GM12878 (cell line): ENCODE results near the gene NFS1. TPM values are rescaled to one million over a fixed set of nuclear protein-coding genes. Genes with fewer than 3 reads are reported as not detected.

Experiments used
- ATAC-seq: fragments of 200-7000 bp; cut with Tn5 transposase; 3 replicates; pipeline ENCODE4 v1.9.1; 2020; ENCODE audit warnings: mild to moderate bottlenecking, moderate library complexity
- BruUV-seq: library from RNA; stranded (reverse); fragments of 400-500 nt; replicated peaks from 2 replicates; lab custom pipeline; 2021; lab: Mats Ljungman, UMichigan
- CTCF ChIA-PET: fragments of 300-600 bp; sonication (Branson Sonifier 250); formaldehyde crosslinking; extraction: SDS; loops from one replicate; lab custom pipeline; 2021; ENCODE audit warnings: inconsistent platforms; lab: Yijun Ruan, JAX
- POLR2A ChIA-PET: fragments of 350-600 bp; formaldehyde crosslinking; extraction: SDS; loops from one replicate; lab custom pipeline; 2021; ENCODE audit warnings: inconsistent platforms; lab: Charles Lee
- RAD21 ChIA-PET: fragments of 300-600 bp; sonication (Branson Sonifier 250); formaldehyde crosslinking; loops from one replicate; lab custom pipeline; 2023; ENCODE audit warnings: antibody characterized with exemption; ENCODE audit not compliant: unreplicated experiment; lab: Charles Lee
- SMC1A ChIA-PET: fragments of 300-600 bp; sonication (Branson Sonifier 250); formaldehyde crosslinking; loops from one replicate; lab custom pipeline; 2023; ENCODE audit not compliant: unreplicated experiment, uncharacterized antibody; lab: Charles Lee
- DNase-seq: peaks from one replicate; pipeline ENCODE4 v3.0.0-alpha.2; 2011; ENCODE audit warnings: low read depth, low spot score
- FAIRE-seq: peaks from 3 replicates; lab custom pipeline; 2011; peaks lifted over from hg19 to GRCh38; lab: Jason Lieb, UNC
- H2AFZ ChIP-seq: 2 replicates; pipeline ENCODE4 v1.6.0; 2011; ENCODE audit warnings: low read depth, low read length, control low read depth; ENCODE audit not compliant: control insufficient read depth
- H3K27ac ChIP-seq: 2 replicates; pipeline ENCODE4 v1.5.1; 2011; ENCODE audit warnings: control low read depth; ENCODE audit not compliant: control insufficient read depth, insufficient read depth
- H3K27me3 ChIP-seq, 2 experiments: replicated peaks in 1 of 2; 2 replicates each; pipeline versions ENCODE4 v1.6.0 to v1.6.1; 2011; ENCODE audit warnings: low read length in 1 of 2; ENCODE audit not compliant: control insufficient read depth in 2 of 2, insufficient read depth in 2 of 2
- H3K36me3 ChIP-seq, 2 experiments: 2 replicates each; pipeline ENCODE4 v1.5.1; 2011; ENCODE audit warnings: low read length in 1 of 2; ENCODE audit not compliant: control insufficient read depth in 2 of 2, insufficient read depth in 2 of 2
- H3K4me1 ChIP-seq: 2 replicates; pipeline ENCODE4 v1.6.1; 2011; ENCODE audit warnings: mild to moderate bottlenecking, low read length, moderate library complexity, mixed read lengths; ENCODE audit not compliant: control insufficient read depth, insufficient read depth
- H3K4me2 ChIP-seq: 2 replicates; pipeline ENCODE4 v1.6.0; 2011; ENCODE audit warnings: control low read depth; ENCODE audit not compliant: control insufficient read depth, insufficient read depth
- H3K4me3 ChIP-seq: fragments of 200-600 bp; sonication (generic); 2 replicates; pipeline ENCODE4 v1.5.1; 2016
- H3K79me2 ChIP-seq: 2 replicates; pipeline ENCODE4 v1.6.0; 2011; ENCODE audit warnings: low read length; ENCODE audit not compliant: control insufficient read depth, insufficient read depth
- H3K9ac ChIP-seq: 2 replicates; pipeline ENCODE4 v1.8.0; 2011; ENCODE audit warnings: low read length, control low read depth, mixed read lengths; ENCODE audit not compliant: control insufficient read depth, insufficient read depth
- H3K9me3 ChIP-seq: replicated peaks from 3 replicates; pipeline ENCODE4 v1.5.1; 2011; ENCODE audit warnings: mild to moderate bottlenecking, low read length; ENCODE audit not compliant: control insufficient read depth, insufficient read depth
- H4K20me1 ChIP-seq: 2 replicates; pipeline ENCODE4 v1.6.0; 2011; ENCODE audit not compliant: control insufficient read depth, insufficient read depth
- BCLAF1 ChIP-seq: fragments of 450-650 bp; IDR thresholded peaks from 2 replicates; pipeline ENCODE4 v1.6.1; 2017; ENCODE audit warnings: antibody characterized with exemption, mild to moderate bottlenecking, moderate library complexity
- BRCA1 ChIP-seq: IDR thresholded peaks from 2 replicates; pipeline ENCODE4 v1.6.1; 2011; ENCODE audit warnings: low read depth, low read length, improper control_type of control experiment
- CBX5 ChIP-seq: sonication (generic); IDR thresholded peaks from 2 replicates; pipeline ENCODE4 v1.6.1; 2016; ENCODE audit warnings: low read depth, moderate library complexity, mild to moderate bottlenecking, inconsistent platforms
- CHD4 ChIP-seq: fragments of 200-600 bp; sonication (generic); IDR thresholded peaks from 2 replicates; pipeline ENCODE4 v1.6.1; 2016; ENCODE audit warnings: mild to moderate bottlenecking
- CTCF ChIP-seq, 3 experiments: IDR thresholded peaks in 2 of 3; conservative IDR thresholded peaks in 1 of 3; 2 replicates each; pipeline ENCODE4 v1.5.1; 2011; ENCODE audit warnings: low read depth in 3 of 3, low read length in 3 of 3, mild to moderate bottlenecking in 3 of 3, control low read depth in 2 of 3, moderate library complexity in 2 of 3, inconsistent platforms in 1 of 3, mixed read lengths in 1 of 3; ENCODE audit not compliant: control insufficient read depth in 2 of 3, insufficient read depth in 1 of 3; ENCODE audit errors: extremely low read depth in 1 of 3
- EZH2 ChIP-seq: IDR thresholded peaks from 2 replicates; pipeline ENCODE4 v1.6.1; 2012; ENCODE audit warnings: low read depth, mild to moderate bottlenecking, control low read depth, inconsistent platforms, low read length, borderline replicate concordance; ENCODE audit not compliant: control insufficient read depth
- KAT2A ChIP-seq: conservative IDR thresholded peaks from 2 replicates; pipeline ENCODE4 v1.6.1; 2011; ENCODE audit warnings: low read depth, low read length; ENCODE audit not compliant: control insufficient read depth
- NR2C1 ChIP-seq: fragments of 450-650 bp; IDR thresholded peaks from 2 replicates; pipeline ENCODE4 v1.6.1; 2017; ENCODE audit warnings: antibody characterized with exemption, mild to moderate bottlenecking, moderate library complexity
- NRF1 ChIP-seq: conservative IDR thresholded peaks from 2 replicates; pipeline ENCODE4 v1.6.1; 2011; ENCODE audit warnings: mild to moderate bottlenecking, low read depth, low read length, improper control_type of control experiment
- POLR2AphosphoS2 ChIP-seq: IDR thresholded peaks from 2 replicates; pipeline ENCODE4 v1.6.1; 2011; ENCODE audit warnings: low read depth, mild to moderate bottlenecking, low read length, improper control_type of control experiment, moderate library complexity
- SMAD5 ChIP-seq: IDR thresholded peaks from 2 replicates; pipeline ENCODE4 v1.6.1; 2016; ENCODE audit warnings: antibody characterized with exemption, low read depth
- SP1 ChIP-seq: IDR thresholded peaks from one replicate; pipeline ENCODE4 v1.6.1; 2011; ENCODE audit warnings: low read depth, low read length
- TCF7 ChIP-seq: IDR thresholded peaks from 2 replicates; pipeline ENCODE4 v1.6.1; 2014; ENCODE audit warnings: antibody characterized with exemption, borderline replicate concordance
- ZBTB33 ChIP-seq: fragments of 450-650 bp; IDR thresholded peaks from 2 replicates; pipeline ENCODE4 v1.6.1; 2017; ENCODE audit warnings: mild to moderate bottlenecking
- ZNF384 ChIP-seq: IDR thresholded peaks from 2 replicates; pipeline ENCODE4 v1.6.1; 2012; ENCODE audit warnings: low read depth, mild to moderate bottlenecking, low read length, improper control_type of control experiment, borderline replicate concordance
- ZSCAN29 ChIP-seq: fragments of 450-650 bp; IDR thresholded peaks from 2 replicates; pipeline ENCODE4 v1.6.1; 2017; ENCODE audit warnings: mild to moderate bottlenecking, moderate library complexity
- ZZZ3 ChIP-seq: IDR thresholded peaks from 2 replicates; pipeline ENCODE4 v1.6.1; 2011; ENCODE audit warnings: low read depth; ENCODE audit not compliant: control insufficient read depth, insufficient read length
- WGBS: methylation state at CpG from one replicate; pipeline ENCODE4 v1.1.6; 2016; ENCODE audit warnings: low lambda C conversion rate; ENCODE audit not compliant: insufficient replicate concordance, insufficient coverage; ENCODE audit errors: missing lambda C conversion rate; 5-methylcytosine and 5-hydroxymethylcytosine counted together
- in situ Hi-C: fragments of 300-500 bp; cut with MboI; formaldehyde crosslinking; loops from 9 replicates; pipeline ENCODE4 v1.14.3; 2018; ENCODE audit warnings: mixed read lengths
- intact Hi-C: fragments of 100-400 bp; cut with micrococcal nuclease; formaldehyde crosslinking; loops from one replicate; pipeline ENCODE4 v1.14.2; 2022; ENCODE audit not compliant: unreplicated experiment
- polyA plus RNA-seq, 11 experiments: library from polyadenylated mRNA; depleted of rRNA in 4 of 11; unstranded in 6 of 11; stranded (reverse) in 5 of 11; fragments of >200 nt; fragmentation: Nextera tagmentation in 4 of 11; fragmentation: Illumina TruSeq in 1 of 11; extraction: Ambion mirVana in 4 of 11; extraction: Trizol in 1 of 11; gene quantifications; 1 replicate in 1 of 11; 2 replicates in 10 of 11; pipeline versions ENCODE4 v1.2.1 to v1.2.3, GENCODE V29; 2011 to 2016; ENCODE audit warnings: inconsistent platforms in 2 of 11, missing spikeins in 2 of 11, low read depth in 1 of 11
- total RNA-seq, 4 experiments: library from RNA; depleted of rRNA in 3 of 4; stranded (reverse); fragments of >200 nt in 3 of 4; fragmentation: Illumina TruSeq in 1 of 4; extraction: Trizol in 1 of 4; gene quantifications; 2 replicates each; pipeline versions ENCODE4 v1.2.1 to v1.2.3, GENCODE V29; 2013 to 2021

NFS1 gene
- total and polyA plus RNA-seq, 10 of the 15 experiments (the other 5 are each of a cell fraction or from before 2014, with no cell fraction given), result 9.2 to 74.1 (median 38.6) TPM

- peak overlapping the region; percentile 71 for H3K4me3 ChIP-seq
- no peaks in the 10 kb centered on the region for H3K9me3 ChIP-seq
- H3K9ac ChIP-seq, result no peak overlapping the region
- FAIRE-seq (no peak), ATAC-seq (no peak), DNase-seq (no peak)
- intact Hi-C loops, result no loop called here
- POLR2A ChIA-PET, result interaction anchor here (3.1 to 3.6 kb wide), 2 partner anchors 11 to 42 kb away, joined by 10 to 20 read pairs; partner anchors contain the start of gene RBM39
- no peak overlapping the region for H2AFZ ChIP-seq
- WGBS, result 90% methylated on average over 7 of the region's 7 CpGs
- SMC1A ChIA-PET, result interaction anchor here (0.9 to 1.2 kb wide), 4 partner anchors 10 to 42 kb away, joined by 3 to 4 read pairs (median 4); no protein-coding TSS in a partner anchor
- peaks cover 11% of the 10 kb centered on the region; the same call in 1 of the 2 replicates for H3K4me1 ChIP-seq
- H3K27me3 ChIP-seq, result no peaks in the 10 kb centered on the region
- BruUV-seq, result no TSS peak
- peaks cover 27% of the 10 kb centered on the region for H3K79me2 ChIP-seq
- H3K36me3 ChIP-seq, result peaks cover 4 to 36% of the 10 kb centered on the region in 2 experiments
- CTCF ChIA-PET, result interaction anchor here (1.2 to 1.6 kb wide), 5 partner anchors 12 to 160 kb away, joined by 3 to 4 read pairs (median 3); partner anchors contain the start of gene RBM39
- RAD21 ChIA-PET, result interaction anchor here (1.5 to 2.3 kb wide), 2 partner anchors 39 to 82 kb away, joined by 3 to 6 read pairs; no protein-coding TSS in a partner anchor
- H3K4me2 ChIP-seq, result peak overlapping the region; percentile 94
- in situ Hi-C loops, result no loop called here
- H3K27ac ChIP-seq, result no peak overlapping the region
- H4K20me1 ChIP-seq, result no peaks in the 10 kb centered on the region; the same call in 1 of the 2 replicates
- TF ChIP-seq ZZZ3, result no peak
- no peak for TF ChIP-seq NRF1
- 0 out of 2 replicates have a peak, but pooled peaks have one; percentile 51 for TF ChIP-seq SMAD5
- TF ChIP-seq ZSCAN29, result no peak
- no peak for TF ChIP-seq CBX5
- TF ChIP-seq CTCF (IDR thresholded peaks at IDR 0.05 in 2 of 3, conservative IDR thresholded peaks at IDR 0.05 in 1 of 3; ENCODE audit: control insufficient read depth in 2 of 3, extremely low read depth in 1 of 3, insufficient read depth in 1 of 3, low read depth in 3 of 3, low read length in 3 of 3), result no peak
- TF ChIP-seq POLR2AphosphoS2, result peak; percentile 66
- TF ChIP-seq BRCA1, result no peak
- no peak for TF ChIP-seq TCF7
- TF ChIP-seq KAT2A, result no peak
- TF ChIP-seq EZH2, result no peak
- TF ChIP-seq ZNF384, result no peak
- TF ChIP-seq BCLAF1, result no peak
- no peak for TF ChIP-seq CHD4
- TF ChIP-seq NR2C1, result no peak
- no peak for TF ChIP-seq SP1
- TF ChIP-seq ZBTB33, result no peak
Measured at GRCh38 chr20:35700625-35701148, 1.5 kb upstream of the NFS1 start.
